ENCODE results near the gene BMP6.

Gene BMP6

GRCh38 chr6:7725849-7726415, at the start of gene BMP6:
Gene BMP6, plus strand, starts transcription at chr6:7726099. Its CDS starts 857 bp downstream, at chr6:7726956.
- peak; percentile 65 for DNase-seq

GRCh38 chr6:7677229-7677628, 48.7 kb upstream of the BMP6 start:
- DNase-seq: no peak

- DNase-seq: no peak
These were observed 45.4 kb upstream of the BMP6 start for GRCh38 chr6:7680393-7681075.

GRCh38 chr6:7681449-7681848, 44.5 kb upstream of the BMP6 start:
- no peak for DNase-seq

- no peak for DNase-seq
These were observed 41.8 kb upstream of the BMP6 start for GRCh38 chr6:7684076-7684475.

GRCh38 chr6:7684843-7685242, 41.1 kb upstream of the BMP6 start:
- no peak for DNase-seq

- DNase-seq: no peak
These were observed 40.6 kb upstream of the BMP6 start for GRCh38 chr6:7685276-7685675.

GRCh38 chr6:7687145-7688111, 38.5 kb upstream of the BMP6 start:
- no peak for DNase-seq

GRCh38 chr6:7691021-7691420, 34.9 kb upstream of the BMP6 start:
- DNase-seq: no peak

- DNase-seq: peak; percentile 26
These were observed 34.0 kb upstream of the BMP6 start for GRCh38 chr6:7691675-7692452.

- no peak for DNase-seq
These were observed 33.5 kb upstream of the BMP6 start for GRCh38 chr6:7692453-7692784.

- DNase-seq: no peak
These were observed 32.1 kb upstream of the BMP6 start for GRCh38 chr6:7693827-7694226.

- no peak for DNase-seq
These were observed 29.8 kb upstream of the BMP6 start for GRCh38 chr6:7696061-7696460.

- no peak for DNase-seq
These were observed 28.5 kb upstream of the BMP6 start for GRCh38 chr6:7697432-7697819.

- DNase-seq: peak; percentile 17
These were observed 27.9 kb upstream of the BMP6 start for GRCh38 chr6:7697820-7698623.

- DNase-seq: no peak
These were observed 24.6 kb upstream of the BMP6 start for GRCh38 chr6:7701212-7701834.

- no peak for DNase-seq
These were observed 22.7 kb upstream of the BMP6 start for GRCh38 chr6:7703148-7703680.

- no peak for DNase-seq
These were observed 20.4 kb upstream of the BMP6 start for GRCh38 chr6:7705483-7705882.

- DNase-seq: no peak
These were observed 19.6 kb upstream of the BMP6 start for GRCh38 chr6:7706269-7706668.

GRCh38 chr6:7707787-7708186, 18.1 kb upstream of the BMP6 start:
- no peak for DNase-seq

- DNase-seq: no peak
These were observed 6.5 kb upstream of the BMP6 start for GRCh38 chr6:7719364-7719850.

Measured in T1000 (cell line).